Activated B cell treated with CpG ODN at 0.5 μM for 24 hours (primary cell): ENCODE measurements around the gene PKD1. TPM values are rescaled to one million over a fixed set of nuclear protein-coding genes. Genes with fewer than 3 reads are reported as not detected.

Source experiments
- ATAC-seq: fragments of 200-7000 bp; cut with Tn5 transposase; one replicate; pipeline ENCODE4 v1.10.0; 2021; ENCODE audit warnings: low read depth, mild to moderate bottlenecking, moderate library complexity
- CTCF ChIA-PET: fragments of 350-600 bp; sonication (Branson Sonifier 250); formaldehyde crosslinking; loops from one replicate; lab custom pipeline; 2021; ENCODE audit warnings: antibody characterized with exemption; lab: Charles Lee
- POLR2A ChIA-PET: fragments of 350-600 bp; sonication (Branson Sonifier 250); formaldehyde crosslinking; loops from one replicate; lab custom pipeline; 2021; ENCODE audit warnings: antibody characterized with exemption; lab: Charles Lee
- DNase-seq: peaks from one replicate; pipeline ENCODE4 v3.0.0; 2022
- H3K27ac Mint-ChIP-seq: one replicate; pipeline ENCODE4 v1.8.0; 2020; ENCODE audit warnings: mixed read lengths
- H3K27me3 Mint-ChIP-seq: one replicate; pipeline ENCODE4 v1.8.0; 2021; ENCODE audit warnings: mixed read lengths
- H3K36me3 Mint-ChIP-seq: one replicate; pipeline ENCODE4 v1.8.0; 2021; ENCODE audit warnings: low read depth, mixed read lengths
- H3K4me1 Mint-ChIP-seq: one replicate; pipeline ENCODE4 v1.8.0; 2021; ENCODE audit warnings: mixed read lengths
- H3K4me3 Mint-ChIP-seq: one replicate; pipeline ENCODE4 v1.8.0; 2020; ENCODE audit warnings: mild to moderate bottlenecking, mixed read lengths
- H3K9me3 Mint-ChIP-seq: one replicate; pipeline ENCODE4 v1.8.0; 2020; ENCODE audit warnings: mixed read lengths
- CTCF ChIP-seq: fragments of 200-600 bp; IDR thresholded peaks from one replicate; pipeline ENCODE4 v1.8.0; 2022; ENCODE audit warnings: antibody characterized with exemption, mild to moderate bottlenecking
- intact Hi-C: fragments of 100-400 bp; cut with micrococcal nuclease; formaldehyde crosslinking; loops from one replicate; pipeline ENCODE4 v1.15.1; 2024
- total RNA-seq: library from RNA; stranded (reverse); gene quantifications from 2 replicates; pipeline ENCODE4 v1.2.3, GENCODE V29; 2022

Gene PKD1
- total RNA-seq, 1 donor from 2014 or later: 84.2 TPM

- Mint-ChIP-seq H3K27ac (no peak overlapping the region), H3K9me3 (no peaks in the 10 kb centered on the region), H3K36me3 (peaks cover 29% of the 10 kb centered on the region), H3K4me1 (peaks cover 2% of the 10 kb centered on the region), H3K4me3 (no peak overlapping the region), H3K27me3 (no peaks in the 10 kb centered on the region)
- ATAC-seq (peak; percentile 59), DNase-seq (no peak)
- ChIA-PET CTCF (no interaction called here), POLR2A (no interaction called here)
- intact Hi-C loops: no loop called here
- TF ChIP-seq CTCF: no peak
Measured at GRCh38 chr16:2178321-2179106, 42.8 kb upstream of the PKD1 start.

GRCh38 chr16:2177561-2177960, 41.9 kb upstream of the PKD1 start:
- intact Hi-C loops: no loop called here
- ChIA-PET POLR2A (no interaction called here), CTCF (no interaction called here)
- no peak for TF ChIP-seq CTCF
- ATAC-seq (no peak), DNase-seq (no peak)
- Mint-ChIP-seq H3K4me1 (no peaks in the 10 kb centered on the region), H3K27ac (no peak overlapping the region), H3K36me3 (peaks cover 32% of the 10 kb centered on the region), H3K9me3 (no peaks in the 10 kb centered on the region), H3K27me3 (no peaks in the 10 kb centered on the region), H3K4me3 (no peak overlapping the region)

- Mint-ChIP-seq H3K4me3 (no peak overlapping the region), H3K27me3 (no peaks in the 10 kb centered on the region), H3K9me3 (no peaks in the 10 kb centered on the region), H3K4me1 (no peaks in the 10 kb centered on the region), H3K27ac (no peak overlapping the region), H3K36me3 (peaks cover 32% of the 10 kb centered on the region)
- no peak for TF ChIP-seq CTCF
- ChIA-PET POLR2A (no interaction called here), CTCF (no interaction called here)
- no peak for DNase-seq
- ATAC-seq: no peak
- intact Hi-C loops: no loop called here
Measured at GRCh38 chr16:2177101-2177500, 41.4 kb upstream of the PKD1 start.

GRCh38 chr16:2176047-2176446, 40.3 kb upstream of the PKD1 start:
- POLR2A ChIA-PET: interaction anchor here (0.6 kb wide), 1 partner anchor 20 kb away, joined by 3 read pairs; no protein-coding TSS in a partner anchor
- H3K36me3 Mint-ChIP-seq: peaks cover 36% of the 10 kb centered on the region
- H3K27me3 Mint-ChIP-seq: no peaks in the 10 kb centered on the region
- H3K4me1 Mint-ChIP-seq: no peaks in the 10 kb centered on the region
- no peak overlapping the region for H3K4me3 Mint-ChIP-seq
- ATAC-seq (no peak), DNase-seq (no peak)
- CTCF ChIA-PET: no interaction called here
- intact Hi-C loops: no loop called here
- no peak for TF ChIP-seq CTCF
- H3K9me3 Mint-ChIP-seq: no peaks in the 10 kb centered on the region
- no peak overlapping the region for H3K27ac Mint-ChIP-seq

GRCh38 chr16:2175454-2175853, 39.8 kb upstream of the PKD1 start:
- no peak overlapping the region for H3K4me3 Mint-ChIP-seq
- H3K27me3 Mint-ChIP-seq: no peaks in the 10 kb centered on the region
- ATAC-seq (no peak), DNase-seq (no peak)
- intact Hi-C loops: no loop called here
- no peaks in the 10 kb centered on the region for H3K9me3 Mint-ChIP-seq
- H3K27ac Mint-ChIP-seq: no peak overlapping the region
- POLR2A ChIA-PET: no interaction called here
- TF ChIP-seq CTCF: no peak
- peaks cover 36% of the 10 kb centered on the region for H3K36me3 Mint-ChIP-seq
- H3K4me1 Mint-ChIP-seq: no peaks in the 10 kb centered on the region
- CTCF ChIA-PET: no interaction called here
